ENCODE measurements around the gene MPL.

GRCh38 chr1:43292216-43292615 lies 45.4 kb upstream of the MPL start:
- TF ChIP-seq EZH2 (IDR thresholded peaks at IDR 0.05) = no peak
- no peak for TF ChIP-seq POLR2AphosphoS5 (IDR thresholded peaks at IDR 0.05; ENCODE audit: borderline replicate concordance, low read depth, low read length)
- TF ChIP-seq FOXP2 (optimal IDR thresholded peaks at IDR 0.05; ENCODE audit: control extremely low read depth, extremely low read length, insufficient read depth) = no peak

Measured in SK-N-MC (cell line).